Omental fat pad (tissue), 4 donors: ENCODE results near the gene PSME1. TPM values are rescaled to one million over a fixed set of nuclear protein-coding genes. Genes with fewer than 3 reads are reported as not detected.

ENCODE experiments used
- ATAC-seq: fragments of 150-250 bp; one replicate; pipeline ENCODE4 v1.9.1; 2016; ENCODE audit warnings: mild to moderate bottlenecking, moderate library complexity; ENCODE audit not compliant: low FRiP score
- DNase-seq: peaks from one replicate; pipeline ENCODE4 v3.0.0-alpha.2; 2019; ENCODE audit warnings: low spot score
- total RNA-seq, 4 donors: library from RNA; depleted of rRNA; stranded (reverse); fragments of >200 nt; gene quantifications; one replicate each; pipeline ENCODE4 v1.1.0, GENCODE V29; 2016
- TF ChIP-seq, protein P1 (sequence below), 3 donors: fragments of 450-650 bp; IDR thresholded peaks; one replicate each; pipeline ENCODE4 v1.5.1; 2016 to 2017; ENCODE audit warnings: antibody characterized with exemption in 3 of 3, mild to moderate bottlenecking in 3 of 3, moderate library complexity in 2 of 3

Gene PSME1
- total RNA-seq, 4 donors from 2014 or later = 89.1 to 158 (median 96.8) TPM

GRCh38 chr14:24172871-24173281 lies 36.9 kb downstream of the PSME1 start:
- TF ChIP-seq, protein P1, sequence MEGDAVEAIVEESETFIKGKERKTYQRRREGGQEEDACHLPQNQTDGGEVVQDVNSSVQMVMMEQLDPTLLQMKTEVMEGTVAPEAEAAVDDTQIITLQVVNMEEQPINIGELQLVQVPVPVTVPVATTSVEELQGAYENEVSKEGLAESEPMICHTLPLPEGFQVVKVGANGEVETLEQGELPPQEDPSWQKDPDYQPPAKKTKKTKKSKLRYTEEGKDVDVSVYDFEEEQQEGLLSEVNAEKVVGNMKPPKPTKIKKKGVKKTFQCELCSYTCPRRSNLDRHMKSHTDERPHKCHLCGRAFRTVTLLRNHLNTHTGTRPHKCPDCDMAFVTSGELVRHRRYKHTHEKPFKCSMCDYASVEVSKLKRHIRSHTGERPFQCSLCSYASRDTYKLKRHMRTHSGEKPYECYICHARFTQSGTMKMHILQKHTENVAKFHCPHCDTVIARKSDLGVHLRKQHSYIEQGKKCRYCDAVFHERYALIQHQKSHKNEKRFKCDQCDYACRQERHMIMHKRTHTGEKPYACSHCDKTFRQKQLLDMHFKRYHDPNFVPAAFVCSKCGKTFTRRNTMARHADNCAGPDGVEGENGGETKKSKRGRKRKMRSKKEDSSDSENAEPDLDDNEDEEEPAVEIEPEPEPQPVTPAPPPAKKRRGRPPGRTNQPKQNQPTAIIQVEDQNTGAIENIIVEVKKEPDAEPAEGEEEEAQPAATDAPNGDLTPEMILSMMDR (IDR thresholded peaks at IDR 0.05) = no peak
- DNase-seq (no peak), ATAC-seq (no peak)

- ATAC-seq = no peak
- TF ChIP-seq, protein P1 (IDR thresholded peaks at IDR 0.05) = no peak
- DNase-seq = no peak
These were observed 40.6 kb downstream of the PSME1 start for GRCh38 chr14:24176599-24176998.

DNA sequence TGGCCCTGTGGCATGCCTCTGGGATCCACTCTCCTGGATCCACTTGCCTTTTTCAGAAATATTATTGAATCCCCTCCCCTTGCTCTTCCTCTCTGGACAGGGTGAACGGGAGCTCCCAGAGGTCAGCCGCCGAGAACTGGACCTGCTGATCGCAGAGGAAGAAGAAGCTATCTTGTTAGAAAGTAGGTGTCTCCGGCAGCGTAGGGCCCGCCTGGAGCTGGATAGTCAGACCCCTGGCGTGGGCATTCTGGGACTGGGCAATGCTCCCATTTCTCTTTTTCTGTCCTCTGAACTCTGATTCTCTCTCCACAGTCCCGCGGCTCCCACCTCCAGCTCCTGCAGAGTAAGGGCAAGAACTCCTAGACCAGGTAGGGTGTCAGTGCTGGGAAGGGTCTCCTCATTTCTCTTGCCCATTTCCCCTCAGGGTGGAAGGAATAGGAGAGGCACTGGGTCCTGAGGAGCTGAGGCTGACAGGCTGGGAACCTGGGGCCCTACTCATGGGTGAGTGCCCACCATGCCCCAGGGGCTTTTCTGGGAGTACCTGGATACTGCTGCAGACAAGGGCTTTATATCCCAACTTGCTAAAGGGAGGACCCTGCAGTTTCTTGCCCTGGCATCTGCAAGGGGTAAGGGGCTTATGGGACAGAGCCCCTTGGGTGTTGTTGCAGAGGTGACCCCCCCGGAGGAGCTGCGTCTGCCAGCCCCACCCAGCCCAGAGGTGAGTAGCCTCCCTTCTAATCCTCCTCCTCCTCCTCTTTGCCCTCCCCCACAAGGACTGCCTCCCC lies 41.2 kb downstream of the PSME1 start:
- TF ChIP-seq, protein P1 (IDR thresholded peaks at IDR 0.05) = no peak
- DNase-seq = no peak
- ATAC-seq = no peak

DNA sequence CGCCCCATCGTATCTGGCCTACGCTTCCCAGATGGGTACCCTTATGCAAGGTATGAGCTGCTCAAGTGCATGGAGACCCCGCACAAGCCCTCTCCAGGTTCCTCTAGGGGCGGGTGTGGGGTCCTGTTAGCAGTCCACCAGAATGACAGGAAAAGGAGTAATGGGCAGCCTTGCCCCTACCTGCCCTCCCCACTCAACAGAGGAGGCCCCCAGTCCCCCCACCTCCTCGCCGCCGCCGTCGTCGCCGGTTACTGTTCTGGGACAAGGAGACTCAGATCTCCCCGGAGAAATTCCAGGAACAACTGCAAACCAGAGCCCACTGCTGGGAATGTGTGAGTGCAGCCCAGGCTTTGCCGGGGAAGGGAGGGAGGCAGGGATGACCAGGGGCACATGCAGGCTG lies 41.9 kb downstream of the PSME1 start:
- DNase-seq (no peak), ATAC-seq (no peak)
- TF ChIP-seq, protein P1 (IDR thresholded peaks at IDR 0.05) = no peak

DNA sequence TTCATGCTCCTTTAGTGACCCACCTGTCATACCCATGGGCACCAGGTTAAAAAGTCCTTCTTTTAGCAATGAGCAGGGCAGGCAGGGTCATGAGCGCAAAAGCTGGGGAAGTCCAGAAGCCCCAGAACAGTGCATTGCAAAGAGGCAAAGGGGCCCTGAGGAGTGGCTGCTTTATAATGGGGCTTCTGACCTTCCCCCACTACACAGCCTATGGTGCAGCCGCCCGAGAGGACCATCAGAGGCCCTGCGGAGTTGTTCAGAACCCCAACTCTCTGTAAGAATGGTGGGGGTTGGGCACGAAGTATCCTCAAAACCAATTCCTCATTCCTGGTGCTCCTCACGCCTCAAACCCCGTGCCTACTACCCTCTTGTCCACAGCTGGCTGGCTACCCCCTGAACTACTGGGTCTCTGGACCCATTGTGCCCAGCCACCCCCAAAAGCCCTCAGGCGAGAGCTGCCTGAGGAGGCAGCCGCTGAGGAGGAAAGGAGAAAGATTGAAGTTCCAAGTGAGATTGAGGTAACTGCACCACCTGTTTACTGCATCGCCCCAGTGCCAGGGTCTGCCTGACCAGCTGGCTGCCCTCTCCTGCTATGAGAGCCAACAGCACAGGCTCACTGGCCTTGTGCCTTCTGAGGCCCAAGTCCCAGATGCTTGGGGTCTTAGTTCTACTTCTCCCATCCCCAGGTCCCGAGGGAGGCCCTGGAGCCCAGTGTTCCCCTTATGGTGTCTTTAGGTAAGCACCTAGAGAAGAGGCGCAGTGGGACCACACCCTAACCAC lies 42.6 kb downstream of the PSME1 start:
- TF ChIP-seq, protein P1 (IDR thresholded peaks at IDR 0.05) = no peak
- DNase-seq = no peak
- no peak for ATAC-seq

DNA sequence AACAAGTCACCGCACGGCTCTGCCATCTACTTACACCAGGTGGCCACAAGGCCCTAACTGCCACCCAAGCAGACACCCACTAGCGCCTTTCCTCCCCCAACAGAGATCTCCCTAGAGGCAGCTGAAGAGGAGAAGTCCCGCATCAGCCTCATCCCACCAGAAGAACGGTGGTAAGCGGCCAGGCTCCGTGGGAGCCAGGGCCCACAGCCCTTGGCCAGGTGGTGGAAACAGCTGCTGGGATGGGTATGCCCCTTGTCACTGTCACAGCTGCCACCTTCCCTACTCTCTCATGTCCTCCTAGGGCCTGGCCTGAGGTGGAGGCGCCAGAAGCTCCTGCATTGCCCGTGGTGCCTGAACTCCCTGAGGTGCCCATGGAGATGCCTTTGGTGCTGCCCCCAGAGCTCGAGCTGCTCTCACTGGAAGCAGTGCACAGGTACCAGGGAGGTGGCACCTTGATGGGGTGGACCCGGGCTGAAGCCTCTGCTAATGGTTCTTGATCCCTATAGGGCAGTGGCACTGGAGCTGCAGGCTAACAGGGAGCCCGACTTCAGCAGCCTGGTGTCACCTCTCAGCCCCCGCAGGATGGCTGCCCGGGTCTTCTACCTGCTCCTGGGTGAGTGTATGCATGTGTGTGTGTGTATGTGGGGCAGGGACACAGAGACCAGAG lies 43.4 kb downstream of the PSME1 start:
- no peak for DNase-seq
- TF ChIP-seq, protein P1 (IDR thresholded peaks at IDR 0.05) = no peak
- no peak for ATAC-seq
